ENCODE measurements around the gene TRIM51.
"Not testable (repeated sequence)": the region's sequence is repeated elsewhere in the genome, so short reads cannot be mapped to it uniquely, and the experiment has no call there.

Gene TRIM51
- total RNA-seq: 0 to 0.28 reads per million in 2 donors

- not testable (repeated sequence) for DNase-seq
These were observed at the start of gene TRIM51 for GRCh38 chr11:55882997-55883396. Gene TRIM51 (plus strand): TSS chr11:55883297. CDS start chr11:55885429, 2,132 bp downstream.

GRCh38 chr11:55838452-55838851, 44.6 kb upstream of the TRIM51 start, which contains the start of gene OR5D16:
Gene OR5D16 (plus strand): TSS chr11:55838752. CDS start chr11:55838752, 0 bp downstream.
- no peak for DNase-seq

GRCh38 chr11:55847453-55847852, 35.6 kb upstream of the TRIM51 start:
- DNase-seq: no peak

- no peak for DNase-seq
These were observed 34.1 kb upstream of the TRIM51 start for GRCh38 chr11:55849037-55849436.

GRCh38 chr11:55852141-55852540, 31.0 kb upstream of the TRIM51 start:
- no peak for DNase-seq

- DNase-seq: no peak
These were observed 28.4 kb upstream of the TRIM51 start for GRCh38 chr11:55854704-55855103.

- DNase-seq: not testable (repeated sequence)
These were observed 15.7 kb upstream of the TRIM51 start for GRCh38 chr11:55867354-55867753.

GRCh38 chr11:55872731-55873130, 10.4 kb upstream of the TRIM51 start:
- DNase-seq: not testable (repeated sequence)

- DNase-seq: not testable (repeated sequence)
These were observed 10.0 kb upstream of the TRIM51 start for GRCh38 chr11:55873146-55873545.

GRCh38 chr11:55884995-55885394, 1.9 kb downstream of the TRIM51 start:
- DNase-seq: not testable (repeated sequence)

- DNase-seq: not testable (repeated sequence)
These were observed 2.4 kb downstream of the TRIM51 start for GRCh38 chr11:55885481-55885880.

GRCh38 chr11:55895216-55895615, 12.1 kb downstream of the TRIM51 start:
- DNase-seq: no peak

GRCh38 chr11:55902308-55902707, 19.2 kb downstream of the TRIM51 start:
- DNase-seq: no peak

GRCh38 chr11:55914482-55914881, 31.4 kb downstream of the TRIM51 start, which contains the start of gene OR5W2:
Gene OR5W2 (minus strand): TSS chr11:55914582. CDS start chr11:55914582, 0 bp downstream.
- no peak for DNase-seq

- no peak for DNase-seq
These were observed 37.4 kb downstream of the TRIM51 start for GRCh38 chr11:55920537-55920936.

GRCh38 chr11:55936300-55936699, 53.2 kb downstream of the TRIM51 start, which contains the start of gene OR5I1:
Gene OR5I1 (minus strand): TSS chr11:55936400. CDS start chr11:55936400, 0 bp downstream.
- DNase-seq: no peak

Measured in T-helper 9 cell (primary cell).